ENCODE results near the gene ACAT2. TPM values are rescaled to one million over a fixed set of nuclear protein-coding genes. Genes with fewer than 3 reads are reported as not detected.
"Not testable (repeated sequence)": the region's sequence is repeated elsewhere in the genome, so short reads cannot be mapped to it uniquely, and the experiment has no call there.

The ACAT2 gene
- total and polyA plus RNA-seq, 2 donors = 18.7 to 43.0 TPM

DNA sequence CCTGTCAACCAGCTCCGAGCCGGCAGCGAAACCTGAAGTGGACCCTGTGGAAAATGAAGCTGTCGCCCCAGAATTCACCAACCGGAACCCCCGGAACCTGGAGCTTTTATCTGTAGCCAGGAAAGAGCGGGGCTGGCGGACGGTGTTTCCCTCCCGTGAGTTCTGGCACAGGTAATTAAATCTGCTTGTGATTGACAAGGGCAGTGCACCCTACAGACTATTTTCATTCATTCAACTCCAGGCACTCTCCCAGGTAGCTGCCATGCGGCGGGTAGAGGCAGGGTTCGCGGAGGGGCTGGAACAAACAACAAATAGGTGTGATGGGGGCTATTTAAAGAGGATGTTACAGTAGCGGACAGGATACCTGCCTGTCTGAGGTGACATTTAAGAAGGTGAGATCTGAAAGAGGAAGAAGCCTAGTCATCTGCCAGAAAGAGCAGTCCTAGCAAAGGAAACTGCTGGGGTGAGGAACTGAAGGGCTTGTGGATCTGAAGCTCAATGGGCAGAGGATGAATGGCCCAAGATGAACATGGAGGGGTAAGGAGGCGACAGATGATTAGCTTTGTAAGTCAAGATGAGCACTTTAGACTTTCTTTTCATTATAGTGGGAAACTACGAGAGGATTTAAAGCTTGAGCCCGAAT lies 29.2 kb downstream of the ACAT2 start:
- peaks cover 14 to 23% of the 10 kb centered on the region in 2 donors for H3K4me1 ChIP-seq (ENCODE audit: control insufficient read depth in 2 of 2, insufficient read depth in 2 of 2, low read length in 2 of 2)
- peaks cover 0 to 5% of the 10 kb centered on the region in 2 donors for H3K9me3 ChIP-seq (ENCODE audit: control insufficient read depth in 2 of 2, insufficient read depth in 1 of 2, low read length in 1 of 2)
- H3K36me3 ChIP-seq (ENCODE audit: control insufficient read depth in 2 of 2, insufficient read depth in 2 of 2, low read length in 1 of 2) = peaks cover 8 to 44% of the 10 kb centered on the region in 2 donors
- peak overlapping the region; percentile 53 to 87 for H3K4me3 ChIP-seq (ENCODE audit: low read length in 2 of 2)
- peak in 4 of 9 donors; percentile 7 to 27 (median 15) for DNase-seq (ENCODE audit: low read depth in 6 of 9, low spot score in 9 of 9)
- H3K27ac ChIP-seq (ENCODE audit: low read depth in 1 of 2, low read length in 1 of 2) = peak overlapping the region; percentile 97 to 100
- 25% methylated on average over 18 of the region's 18 CpGs for WGBS
- no peaks in the 10 kb centered on the region for H3K27me3 ChIP-seq (ENCODE audit: control insufficient read depth in 2 of 2, insufficient read depth in 1 of 2, low read length in 1 of 2)

DNA sequence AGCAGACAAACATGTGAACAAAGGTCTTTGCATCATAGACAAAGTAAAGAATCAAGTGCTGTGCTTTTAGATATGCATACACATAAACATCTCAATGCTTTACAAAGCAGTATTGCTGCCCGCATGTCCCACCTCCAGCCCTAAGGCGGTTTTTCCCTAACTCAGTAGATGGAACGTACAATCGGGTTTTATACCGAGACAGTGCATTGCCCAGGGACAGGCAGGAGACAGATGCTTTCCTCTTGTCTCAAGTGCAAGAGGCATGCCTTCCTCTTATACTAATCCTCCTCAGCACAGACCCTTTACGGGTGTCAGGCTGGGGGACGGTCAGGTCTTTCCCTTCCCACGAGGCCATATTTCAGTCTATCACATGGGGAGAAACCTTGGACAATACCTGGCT lies 33.1 kb downstream of the ACAT2 start:
- WGBS = 93% methylated on average over 8 of the region's 8 CpGs
- H3K27ac ChIP-seq (ENCODE audit: low read depth in 1 of 2, low read length in 1 of 2); H3K9me3 ChIP-seq (ENCODE audit: control insufficient read depth in 2 of 2, insufficient read depth in 1 of 2, low read length in 1 of 2); H3K4me3 ChIP-seq (ENCODE audit: low read length in 2 of 2); H3K27me3 ChIP-seq (ENCODE audit: control insufficient read depth in 2 of 2, insufficient read depth in 1 of 2, low read length in 1 of 2); DNase-seq (ENCODE audit: low read depth in 6 of 9, low spot score in 9 of 9): not testable (repeated sequence)
- Histone ChIP-seq H3K36me3 (ENCODE audit: control insufficient read depth in 2 of 2, insufficient read depth in 2 of 2, low read length in 1 of 2) (peaks cover 36 to 61% of the 10 kb centered on the region in 2 donors), H3K4me1 (ENCODE audit: control insufficient read depth in 2 of 2, insufficient read depth in 2 of 2, low read length in 2 of 2) (peaks cover 8 to 14% of the 10 kb centered on the region in 2 donors)

DNA sequence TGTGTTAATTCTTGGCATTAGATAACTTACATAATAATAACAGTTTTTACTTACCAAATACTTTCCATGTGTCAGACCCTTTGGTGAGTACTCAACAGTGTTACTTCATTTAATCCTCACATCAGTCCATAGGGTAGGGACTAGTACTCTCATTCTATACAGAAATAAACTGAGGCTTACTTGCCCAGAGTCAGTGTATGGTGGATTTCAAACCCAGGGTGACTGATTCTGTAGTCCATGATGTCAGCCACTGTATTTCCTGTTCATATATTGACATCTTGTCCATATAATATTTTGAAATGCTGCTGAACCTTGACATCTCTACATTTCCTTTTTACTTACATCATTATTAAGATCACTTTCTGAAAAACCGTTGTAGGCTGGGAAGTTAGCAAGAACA lies 35.7 kb downstream of the ACAT2 start:
- DNase-seq (ENCODE audit: low read depth in 6 of 9, low spot score in 9 of 9) = no peak
- no peaks in the 10 kb centered on the region for H3K27me3 ChIP-seq (ENCODE audit: control insufficient read depth in 2 of 2, insufficient read depth in 1 of 2, low read length in 1 of 2)
- no peak overlapping the region for H3K27ac ChIP-seq (ENCODE audit: low read depth in 1 of 2, low read length in 1 of 2)
- no peak overlapping the region for H3K4me3 ChIP-seq (ENCODE audit: low read length in 2 of 2)
- H3K4me1 ChIP-seq (ENCODE audit: control insufficient read depth in 2 of 2, insufficient read depth in 2 of 2, low read length in 2 of 2) = peaks cover 0 to 3% of the 10 kb centered on the region in 2 donors
- H3K36me3 ChIP-seq (ENCODE audit: control insufficient read depth in 2 of 2, insufficient read depth in 2 of 2, low read length in 1 of 2) = peaks cover 40 to 57% of the 10 kb centered on the region in 2 donors
- no peaks in the 10 kb centered on the region for H3K9me3 ChIP-seq (ENCODE audit: control insufficient read depth in 2 of 2, insufficient read depth in 1 of 2, low read length in 1 of 2)
- WGBS = 55% methylated on average over 1 of the region's 1 CpG

DNA sequence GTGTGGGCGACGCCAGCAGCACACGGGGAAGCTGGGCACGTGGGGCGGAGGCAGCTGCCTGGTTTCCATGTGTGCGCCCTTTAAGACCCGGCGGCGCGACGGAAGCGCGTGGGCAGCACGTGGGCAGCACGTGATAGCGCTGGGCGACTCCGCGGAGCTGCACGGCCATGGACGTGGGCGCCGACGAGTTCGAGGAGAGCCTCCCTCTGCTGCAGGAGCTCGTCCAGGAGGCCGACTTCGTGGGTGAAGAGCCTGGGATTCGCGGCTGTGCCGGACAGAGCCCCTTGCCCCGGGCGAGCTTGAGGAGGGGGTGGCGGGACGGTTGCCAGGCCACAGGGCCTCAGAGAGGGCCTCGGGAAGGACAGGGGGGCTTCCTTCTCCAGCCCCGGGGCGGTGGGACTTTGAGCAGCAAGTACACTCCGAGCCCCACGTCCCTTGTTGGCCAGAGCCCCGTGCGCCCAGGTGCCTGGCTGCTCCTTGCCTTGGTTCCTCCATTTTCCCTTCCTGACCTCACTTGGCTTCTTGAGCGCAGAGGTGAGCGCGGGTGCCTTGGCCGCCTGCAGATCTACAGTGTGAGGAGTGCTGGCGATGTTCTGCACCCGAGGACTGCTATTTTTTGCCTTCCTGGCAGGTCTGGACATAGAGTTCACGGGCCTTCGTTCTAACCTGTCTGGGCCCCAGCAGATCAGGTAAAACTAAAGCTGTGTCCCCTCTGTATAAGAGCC lies 38.5 kb downstream of the ACAT2 start, which contains the start of gene PNLDC1:
Gene PNLDC1 (plus strand): TSS at position 136 of the 725 bp plus-strand sequence. CDS start 32 bp downstream, at position 168.
- 95% methylated on average over 50 of the region's 50 CpGs for WGBS
- H3K36me3 ChIP-seq (ENCODE audit: control insufficient read depth in 2 of 2, insufficient read depth in 2 of 2, low read length in 1 of 2) = peaks cover 38 to 41% of the 10 kb centered on the region in 2 donors
- H3K27ac ChIP-seq (ENCODE audit: low read depth in 1 of 2, low read length in 1 of 2) = no peak within 1 kb of the TSS
- DNase-seq (ENCODE audit: low read depth in 6 of 9, low spot score in 9 of 9) = no peak
- no peak within 1 kb of the TSS for H3K4me3 ChIP-seq (ENCODE audit: low read length in 2 of 2)
- no peaks in the 10 kb centered on the region for H3K27me3 ChIP-seq (ENCODE audit: control insufficient read depth in 2 of 2, insufficient read depth in 1 of 2, low read length in 1 of 2)
- H3K4me1 ChIP-seq (ENCODE audit: control insufficient read depth in 2 of 2, insufficient read depth in 2 of 2, low read length in 2 of 2) = no peaks in the 10 kb centered on the region
- H3K9me3 ChIP-seq (ENCODE audit: control insufficient read depth in 2 of 2, insufficient read depth in 1 of 2, low read length in 1 of 2) = no peaks in the 10 kb centered on the region

DNA sequence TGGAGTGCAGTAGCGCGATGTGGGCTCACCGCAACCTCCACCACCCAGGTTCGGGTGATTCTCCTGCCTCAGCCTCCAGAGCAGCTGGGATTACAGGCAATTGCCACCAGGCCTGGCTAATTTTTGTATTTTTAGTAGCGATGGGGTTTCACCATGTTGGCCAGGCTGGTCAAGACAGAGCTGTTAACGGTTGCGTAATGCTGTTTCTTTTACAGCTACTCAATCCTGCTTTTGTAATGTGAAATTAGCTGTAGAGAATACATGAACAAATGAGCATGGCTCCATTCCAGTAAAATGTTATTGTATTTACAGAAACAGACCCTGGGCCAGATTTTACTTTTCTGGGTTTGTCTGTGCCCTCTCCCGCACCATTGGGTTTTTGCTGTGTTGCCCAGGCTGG lies 40.1 kb downstream of the ACAT2 start:
- Histone ChIP-seq H3K27ac (ENCODE audit: low read depth in 1 of 2, low read length in 1 of 2) (no peak overlapping the region), H3K4me3 (ENCODE audit: low read length in 2 of 2) (no peak overlapping the region), H3K9me3 (ENCODE audit: control insufficient read depth in 2 of 2, insufficient read depth in 1 of 2, low read length in 1 of 2) (no peaks in the 10 kb centered on the region), H3K4me1 (ENCODE audit: control insufficient read depth in 2 of 2, insufficient read depth in 2 of 2, low read length in 2 of 2) (no peaks in the 10 kb centered on the region), H3K27me3 (ENCODE audit: control insufficient read depth in 2 of 2, insufficient read depth in 1 of 2, low read length in 1 of 2) (no peaks in the 10 kb centered on the region), H3K36me3 (ENCODE audit: control insufficient read depth in 2 of 2, insufficient read depth in 2 of 2, low read length in 1 of 2) (peaks cover 27 to 31% of the 10 kb centered on the region in 2 donors)
- WGBS = 98% methylated on average over 8 of the region's 8 CpGs
- no peak for DNase-seq (ENCODE audit: low read depth in 6 of 9, low spot score in 9 of 9)

DNA sequence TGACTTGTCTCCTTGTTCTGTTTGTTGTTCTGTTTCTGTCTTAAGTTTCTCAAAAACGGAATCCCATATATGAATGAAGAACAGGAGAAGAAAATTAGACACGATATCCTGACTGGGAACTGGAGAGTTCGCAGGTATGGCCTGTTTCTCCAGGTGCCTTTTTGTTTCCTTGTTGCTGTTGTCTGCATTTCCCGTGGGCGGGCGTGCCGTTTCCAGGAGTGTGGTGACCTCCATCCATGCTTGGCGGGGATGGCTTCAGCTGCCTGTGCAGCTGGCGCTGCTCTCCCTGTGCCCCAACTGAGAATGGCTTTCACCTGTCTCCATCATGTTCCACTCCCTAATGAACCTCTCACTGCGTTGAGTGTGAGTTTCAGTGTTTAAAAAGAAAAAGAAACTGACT lies 42.7 kb downstream of the ACAT2 start:
- H3K9me3 ChIP-seq (ENCODE audit: control insufficient read depth in 2 of 2, insufficient read depth in 1 of 2, low read length in 1 of 2) = no peaks in the 10 kb centered on the region
- no peaks in the 10 kb centered on the region for H3K27me3 ChIP-seq (ENCODE audit: control insufficient read depth in 2 of 2, insufficient read depth in 1 of 2, low read length in 1 of 2)
- H3K4me1 ChIP-seq (ENCODE audit: control insufficient read depth in 2 of 2, insufficient read depth in 2 of 2, low read length in 2 of 2) = no peaks in the 10 kb centered on the region
- DNase-seq (ENCODE audit: low read depth in 6 of 9, low spot score in 9 of 9) = no peak
- peaks cover 8 to 9% of the 10 kb centered on the region in 2 donors for H3K36me3 ChIP-seq (ENCODE audit: control insufficient read depth in 2 of 2, insufficient read depth in 2 of 2, low read length in 1 of 2)
- WGBS = 97% methylated on average over 10 of the region's 10 CpGs
- H3K27ac ChIP-seq (ENCODE audit: low read depth in 1 of 2, low read length in 1 of 2) = no peak overlapping the region
- H3K4me3 ChIP-seq (ENCODE audit: low read length in 2 of 2) = no peak overlapping the region

DNA sequence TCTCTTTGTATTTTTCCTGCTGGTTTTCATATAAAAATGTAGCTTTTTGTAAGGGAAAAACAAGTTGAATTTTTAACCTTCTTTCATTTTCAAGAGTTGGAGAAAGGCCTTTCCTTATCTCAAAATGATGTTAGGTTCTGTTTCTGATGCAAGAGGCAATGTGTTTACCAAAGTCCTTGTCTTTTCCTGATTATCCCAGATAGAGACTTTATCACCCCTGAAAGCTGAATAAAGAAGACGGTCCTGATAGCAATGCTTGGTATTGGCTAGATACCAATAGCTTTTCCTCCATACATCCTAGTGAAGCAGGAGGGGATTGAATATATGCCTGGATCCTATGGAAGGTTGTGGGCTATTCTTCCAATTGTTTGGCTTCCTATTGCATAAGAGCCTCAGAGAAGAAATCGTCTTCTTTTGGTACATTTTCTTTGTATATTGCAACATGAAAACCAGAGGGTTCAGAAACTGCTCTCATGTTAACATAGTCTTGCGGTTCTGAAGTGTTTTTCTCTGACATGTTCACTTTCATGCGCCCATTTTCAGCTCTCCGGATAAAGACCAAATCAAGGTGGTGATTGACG lies 43.7 kb downstream of the ACAT2 start:
- Histone ChIP-seq H3K4me3 (ENCODE audit: low read length in 2 of 2) (no peak overlapping the region), H3K9me3 (ENCODE audit: control insufficient read depth in 2 of 2, insufficient read depth in 1 of 2, low read length in 1 of 2) (no peaks in the 10 kb centered on the region), H3K4me1 (ENCODE audit: control insufficient read depth in 2 of 2, insufficient read depth in 2 of 2, low read length in 2 of 2) (no peaks in the 10 kb centered on the region), H3K36me3 (ENCODE audit: control insufficient read depth in 2 of 2, insufficient read depth in 2 of 2, low read length in 1 of 2) (no peaks in the 10 kb centered on the region), H3K27me3 (ENCODE audit: control insufficient read depth in 2 of 2, insufficient read depth in 1 of 2, low read length in 1 of 2) (no peaks in the 10 kb centered on the region), H3K27ac (ENCODE audit: low read depth in 1 of 2, low read length in 1 of 2) (no peak overlapping the region)
- WGBS = 96% methylated on average over 6 of the region's 6 CpGs
- DNase-seq (ENCODE audit: low read depth in 6 of 9, low spot score in 9 of 9) = no peak

DNA sequence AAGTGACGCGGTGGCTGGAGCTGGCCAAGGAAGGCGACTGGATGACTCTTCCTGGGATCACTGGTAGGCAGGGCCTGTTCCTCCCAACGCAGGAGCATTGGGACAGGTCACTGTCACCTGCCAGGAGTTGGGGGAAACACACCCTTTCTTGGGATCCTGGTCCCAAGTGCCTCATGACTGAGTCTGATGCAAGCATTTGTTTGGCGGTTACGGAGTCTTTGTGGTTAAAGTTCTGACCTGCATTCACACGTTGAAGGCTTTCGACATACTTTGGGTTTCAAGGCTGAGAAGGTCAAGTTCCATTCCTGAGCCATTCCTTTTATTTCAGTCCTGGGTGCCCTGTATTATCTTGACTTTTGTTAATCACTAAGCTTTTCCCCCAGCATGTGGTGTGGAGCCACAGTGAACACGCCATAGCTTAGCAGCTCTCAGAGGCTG lies 44.2 kb downstream of the ACAT2 start:
- Histone ChIP-seq H3K4me1 (ENCODE audit: control insufficient read depth in 2 of 2, insufficient read depth in 2 of 2, low read length in 2 of 2) (no peaks in the 10 kb centered on the region), H3K27ac (ENCODE audit: low read depth in 1 of 2, low read length in 1 of 2) (no peak overlapping the region), H3K4me3 (ENCODE audit: low read length in 2 of 2) (no peak overlapping the region), H3K27me3 (ENCODE audit: control insufficient read depth in 2 of 2, insufficient read depth in 1 of 2, low read length in 1 of 2) (no peaks in the 10 kb centered on the region), H3K36me3 (ENCODE audit: control insufficient read depth in 2 of 2, insufficient read depth in 2 of 2, low read length in 1 of 2) (no peaks in the 10 kb centered on the region), H3K9me3 (ENCODE audit: control insufficient read depth in 2 of 2, insufficient read depth in 1 of 2, low read length in 1 of 2) (no peaks in the 10 kb centered on the region)
- WGBS = 96% methylated on average over 9 of the region's 9 CpGs
- DNase-seq (ENCODE audit: low read depth in 6 of 9, low spot score in 9 of 9) = no peak

Data from thymus (tissue), 11 donors.